ENCODE measurements around the gene TEX38.
"Not testable (repeated sequence)": the region's sequence is repeated elsewhere in the genome, so short reads cannot be mapped to it uniquely, and the experiment has no call there.

Gene TEX38

DNA sequence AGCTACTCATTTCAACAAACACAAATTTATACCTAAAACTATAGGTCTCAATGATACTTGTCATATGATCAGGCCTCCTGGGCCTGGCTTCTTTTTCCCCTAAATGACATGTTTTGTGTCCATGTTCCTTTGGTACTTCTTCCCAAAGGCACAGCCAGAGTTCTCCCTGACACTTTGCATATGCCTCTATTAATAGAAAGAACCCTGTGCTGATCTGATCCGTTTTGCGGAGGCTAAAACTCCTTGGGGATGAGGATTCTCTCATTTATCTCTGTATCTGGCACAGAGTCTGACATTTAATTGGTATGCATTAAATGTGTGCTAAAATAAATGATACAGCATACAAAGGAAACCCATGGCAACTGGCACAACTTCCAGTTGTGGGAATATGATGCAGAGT is 15.0 kb upstream of the TEX38 start:
- DNase-seq = no peak

DNA sequence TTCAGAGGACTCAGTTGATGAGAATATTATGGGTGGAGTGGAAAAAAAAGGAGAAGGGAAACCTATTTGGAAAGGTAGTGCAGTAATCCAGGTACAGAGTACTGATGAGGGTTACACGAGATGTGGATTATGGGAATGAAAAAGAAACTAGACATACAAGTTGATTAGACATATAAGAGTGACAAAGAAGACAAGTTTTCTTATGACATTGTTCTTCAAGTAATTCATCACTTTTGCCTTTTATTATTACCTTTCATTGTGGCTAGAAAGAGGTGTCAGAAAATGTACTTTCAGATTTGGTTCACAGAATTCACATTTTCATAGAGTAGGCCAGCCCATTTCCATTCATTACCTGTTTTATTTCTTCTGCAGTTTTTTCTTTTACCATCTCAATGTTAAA is 13.9 kb upstream of the TEX38 start:
- DNase-seq = no peak

DNA sequence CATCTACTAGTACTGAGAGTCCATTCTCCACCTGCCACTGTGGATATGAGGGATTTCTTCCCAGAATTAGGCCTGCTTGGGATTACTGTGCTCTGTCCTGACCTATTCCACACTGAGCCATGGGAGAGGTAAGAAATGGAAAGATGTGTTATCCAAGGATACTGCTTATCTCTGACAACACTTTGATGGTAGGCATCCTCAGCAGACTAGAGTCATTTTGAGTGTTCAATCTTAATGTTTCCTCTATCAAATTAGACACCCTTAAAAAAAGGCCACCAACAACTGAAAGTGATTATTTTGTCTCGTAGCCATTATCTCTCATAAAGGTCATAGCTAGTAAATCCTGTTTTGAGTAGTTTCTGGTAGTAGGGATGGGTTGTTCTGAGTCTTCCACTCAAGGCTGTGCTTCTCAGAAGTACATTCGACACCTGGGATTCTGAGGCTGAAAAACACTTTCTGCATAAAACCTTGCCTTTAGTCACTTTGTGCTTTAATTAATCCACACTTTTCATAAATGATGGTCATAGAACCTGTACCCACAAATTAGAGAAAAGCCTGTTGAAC is 12.3 kb upstream of the TEX38 start:
- DNase-seq = no peak

DNA sequence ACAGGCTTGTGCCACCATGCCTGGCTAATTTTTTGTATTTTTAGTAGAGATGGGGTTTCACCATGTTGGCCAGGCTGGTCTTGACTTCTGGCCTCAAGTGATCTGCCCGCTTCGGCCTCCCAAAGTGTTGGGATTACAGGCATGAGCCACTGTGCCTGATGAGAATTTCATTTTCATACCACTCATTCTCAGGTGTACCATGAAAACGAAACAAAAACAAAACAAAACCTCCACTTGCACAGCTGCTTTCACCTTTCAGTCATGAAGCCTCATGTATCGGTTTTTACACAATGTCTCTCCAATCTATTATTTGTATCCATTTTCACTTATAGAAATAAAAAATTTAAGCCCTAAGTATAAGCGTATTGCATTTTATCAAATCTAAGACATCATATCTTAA is 11.5 kb upstream of the TEX38 start:
- not testable (repeated sequence) for DNase-seq

DNA sequence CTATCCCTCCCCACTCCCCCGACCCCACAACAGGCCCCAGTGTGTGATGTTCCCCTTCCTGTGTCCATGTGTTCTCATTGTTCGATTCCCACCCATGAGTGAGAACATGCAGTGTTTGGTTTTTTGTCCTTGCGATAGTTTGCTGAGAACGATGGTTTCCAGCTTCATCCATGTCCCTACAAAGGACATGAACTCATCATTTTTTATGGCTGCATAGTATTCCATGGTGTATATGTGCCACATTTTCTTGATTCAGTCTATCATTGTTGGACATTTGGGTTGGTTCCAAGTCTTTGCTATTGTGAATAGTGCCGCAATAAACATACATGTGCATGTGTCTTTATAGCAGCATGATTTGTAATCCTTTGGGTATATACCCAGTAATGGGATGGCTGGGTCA is 8.7 kb upstream of the TEX38 start:
- not testable (repeated sequence) for DNase-seq

DNA sequence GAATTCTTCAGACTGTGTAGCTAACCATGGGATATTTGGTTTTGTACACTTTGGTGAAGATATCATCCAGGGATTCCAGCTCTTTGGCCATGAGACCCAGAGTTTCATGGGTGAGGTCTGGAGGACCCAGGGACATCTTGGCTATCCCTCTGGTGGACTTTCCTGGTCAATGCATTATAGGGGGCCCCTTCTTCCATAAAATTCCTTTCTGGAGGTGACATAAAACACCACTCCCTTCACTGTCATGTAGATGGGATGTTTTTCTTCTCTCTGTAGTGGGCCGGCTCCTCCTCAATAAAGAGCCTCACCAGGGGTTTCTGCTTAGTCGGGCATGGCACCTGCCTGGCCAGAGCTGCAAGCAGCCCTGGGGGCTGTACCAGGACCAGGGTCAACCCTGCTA is 5.7 kb upstream of the TEX38 start:
- no peak for DNase-seq

DNA sequence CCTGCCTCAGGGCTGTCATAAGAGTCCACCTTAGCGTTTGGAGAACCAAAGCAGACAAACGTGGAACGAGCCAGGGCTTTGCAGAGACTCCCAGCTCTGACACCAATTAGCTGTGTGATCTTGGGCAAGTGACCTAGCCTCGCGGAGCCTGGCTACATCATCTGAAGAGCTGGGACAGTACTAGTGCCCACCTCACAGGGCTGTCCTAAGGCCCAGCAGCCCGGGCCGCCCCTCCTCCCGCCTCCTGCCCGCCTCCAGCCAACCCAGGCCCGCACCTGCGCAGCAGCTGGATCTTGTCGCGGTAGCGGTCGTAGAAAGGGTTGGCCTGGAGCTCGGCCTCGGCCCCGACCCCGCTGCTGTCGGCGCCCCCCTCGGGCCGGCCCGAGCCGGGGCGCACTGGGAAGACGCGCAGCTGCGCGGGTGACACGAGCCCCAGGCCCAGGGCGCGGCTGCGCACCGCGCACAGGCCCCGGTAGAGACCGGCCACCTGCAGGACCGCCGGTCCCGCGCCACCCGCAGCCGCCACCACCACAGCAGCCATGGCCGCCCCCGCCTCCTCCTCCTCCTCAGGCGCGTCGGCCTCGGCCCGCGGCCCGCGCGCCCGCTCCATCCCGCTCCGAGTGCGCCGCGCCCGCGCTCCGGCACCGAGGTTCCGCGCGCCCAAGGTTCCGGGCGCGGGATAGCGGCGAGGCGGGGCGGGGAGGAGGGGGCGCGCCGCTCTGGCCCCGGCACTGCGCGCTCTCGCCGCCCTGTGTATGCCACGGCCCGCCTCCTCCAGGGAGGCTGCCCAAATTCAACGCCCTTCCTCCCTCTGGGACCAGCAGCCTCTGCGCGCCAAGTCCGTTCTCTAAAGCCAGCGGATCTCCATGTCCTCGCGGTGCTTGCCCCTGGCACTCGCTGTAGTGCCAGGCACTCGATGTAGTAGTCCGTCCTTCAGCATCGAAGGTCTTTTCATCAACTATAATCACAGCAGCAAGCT is 3.6 kb upstream of the TEX38 start, which contains the start of gene ATPAF1:
TSS of gene ATPAF1 (minus strand) at position 583 of the 979 bp plus-strand sequence. CDS start at position 541, 42 bp downstream.
- DNase-seq = peak; percentile 79

DNA sequence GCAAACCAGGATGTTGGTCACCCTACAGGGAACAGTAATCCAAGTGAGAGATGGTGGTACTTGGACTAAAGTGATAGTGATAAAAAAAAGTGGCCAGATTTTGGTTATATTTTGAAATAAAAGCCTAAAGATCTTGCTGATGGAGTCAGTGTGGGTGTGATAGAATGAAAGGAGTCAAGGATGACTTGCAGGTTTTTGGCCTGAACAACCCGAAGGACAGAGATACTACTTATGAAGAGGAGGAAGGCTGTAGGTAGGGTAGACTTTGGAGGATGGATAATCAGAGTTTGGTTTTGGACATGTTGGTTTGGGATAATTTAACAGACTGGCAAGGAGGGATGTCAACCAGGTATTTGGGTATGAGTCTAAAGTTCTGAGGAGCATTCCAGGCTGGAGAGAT is 1.5 kb upstream of the TEX38 start:
- DNase-seq = no peak

DNA sequence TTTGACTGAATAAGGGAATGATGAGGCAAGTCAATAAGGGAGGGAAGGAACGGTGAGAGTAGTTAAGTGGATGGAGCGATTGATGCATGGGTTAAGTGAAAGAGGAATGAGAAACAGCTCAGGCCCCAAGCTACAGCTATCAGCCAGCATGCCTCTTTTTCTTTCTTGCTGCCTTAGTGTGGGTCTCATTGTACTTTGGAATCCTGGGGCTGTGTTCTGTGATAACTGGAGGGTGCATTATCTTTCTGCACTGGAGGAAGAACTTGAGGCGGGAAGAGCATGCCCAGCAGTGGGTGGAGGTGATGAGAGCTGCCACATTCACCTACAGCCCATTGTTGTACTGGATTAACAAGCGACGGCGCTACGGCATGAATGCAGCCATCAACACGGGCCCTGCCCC is 1.0 kb downstream of the TEX38 start:
- DNase-seq = no peak

DNA sequence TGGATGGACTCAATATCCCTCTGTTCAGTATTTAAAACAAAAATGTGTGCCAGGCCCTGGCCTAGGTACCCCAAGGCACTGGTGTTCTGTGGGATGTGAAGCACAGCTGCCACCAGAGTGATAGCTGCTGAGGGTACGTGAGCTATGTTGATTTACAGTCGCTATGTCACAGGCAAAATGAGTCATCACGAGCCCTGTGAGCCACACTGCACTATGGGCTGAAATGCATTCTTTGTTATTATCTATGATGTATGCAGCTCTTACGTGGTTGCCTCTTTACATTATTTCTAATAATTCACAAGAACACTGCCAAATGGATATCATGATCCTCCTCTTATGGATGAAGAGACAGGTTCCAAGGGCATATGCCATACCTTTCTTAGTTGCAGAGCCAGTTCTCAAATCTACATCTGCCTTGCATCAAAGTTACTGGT is 2.1 kb downstream of the TEX38 start:
- DNase-seq = peak; percentile 64

DNA sequence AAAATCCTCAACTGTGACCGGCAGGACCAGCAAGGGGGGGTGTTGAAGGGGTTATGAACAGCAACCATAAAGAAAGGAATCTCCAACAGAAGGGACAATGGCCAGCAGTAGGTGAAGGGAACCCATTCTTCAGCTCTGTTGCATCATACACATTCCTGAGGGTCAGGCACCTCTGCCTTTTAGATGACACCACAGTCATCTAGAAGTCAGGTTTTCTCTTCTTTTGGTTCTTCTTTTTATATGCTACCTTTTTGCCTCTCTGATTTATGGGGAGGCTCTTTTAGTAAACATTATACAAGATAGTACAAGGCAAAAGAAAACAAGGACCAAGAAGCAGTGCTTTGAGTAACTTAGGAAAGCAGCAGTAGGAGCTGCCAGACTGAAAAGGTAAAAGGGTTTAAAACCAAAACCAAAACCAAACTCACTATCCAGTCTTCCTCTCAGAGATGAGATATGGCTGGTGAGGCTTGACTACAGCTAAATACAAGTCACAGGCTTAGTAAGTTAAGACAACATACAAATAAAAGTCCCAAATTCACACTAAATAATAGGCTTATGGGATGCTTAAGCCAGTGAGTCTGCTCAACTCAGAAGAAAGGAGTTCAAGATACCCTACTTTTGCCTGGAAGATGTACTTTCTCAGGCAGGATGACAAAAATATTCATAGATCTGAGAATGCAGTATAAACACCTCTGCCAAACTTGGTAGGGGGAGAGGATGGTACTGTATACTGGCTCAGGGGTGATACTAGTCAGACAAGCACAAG is 4.1 kb downstream of the TEX38 start:
- no peak for DNase-seq

DNA sequence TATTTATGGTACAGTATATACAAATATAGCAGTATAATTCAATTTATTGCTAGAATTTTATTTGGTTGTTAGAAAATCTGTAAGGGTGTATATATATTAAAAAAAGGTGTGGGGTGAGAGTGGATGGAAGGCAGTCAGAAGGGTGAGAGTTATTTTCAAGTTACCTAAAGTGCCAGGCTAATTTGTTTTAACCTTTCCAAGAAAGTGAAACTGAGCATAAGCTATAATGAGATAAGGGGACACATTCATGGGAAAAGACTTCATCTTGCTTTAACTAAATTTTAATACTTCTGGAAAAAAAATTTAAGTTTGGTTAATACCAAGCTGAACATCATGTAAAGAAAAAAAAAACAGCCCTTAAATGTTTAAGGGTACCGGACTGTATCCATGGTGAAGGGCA is 4.9 kb downstream of the TEX38 start:
- DNase-seq = no peak

DNA sequence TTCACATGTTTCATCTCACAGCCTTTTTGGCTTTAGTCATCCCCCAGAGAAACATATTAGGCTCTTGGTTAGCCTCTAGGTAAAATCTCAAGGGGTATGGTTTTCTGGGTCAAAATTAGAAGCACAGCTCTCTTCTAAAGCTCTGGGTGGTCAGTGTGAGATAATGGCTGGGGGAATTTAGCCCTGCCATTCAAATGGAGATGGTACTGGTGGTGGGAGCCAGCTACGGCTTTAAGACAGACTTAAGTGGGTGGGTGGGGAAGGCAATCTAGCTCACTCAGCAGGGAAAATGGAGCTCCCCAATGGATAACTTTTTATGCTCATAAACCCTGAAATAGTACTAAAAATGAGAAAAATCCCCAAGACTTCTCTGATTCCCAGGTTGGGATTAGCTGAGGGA is 5.7 kb downstream of the TEX38 start:
- no peak for DNase-seq

DNA sequence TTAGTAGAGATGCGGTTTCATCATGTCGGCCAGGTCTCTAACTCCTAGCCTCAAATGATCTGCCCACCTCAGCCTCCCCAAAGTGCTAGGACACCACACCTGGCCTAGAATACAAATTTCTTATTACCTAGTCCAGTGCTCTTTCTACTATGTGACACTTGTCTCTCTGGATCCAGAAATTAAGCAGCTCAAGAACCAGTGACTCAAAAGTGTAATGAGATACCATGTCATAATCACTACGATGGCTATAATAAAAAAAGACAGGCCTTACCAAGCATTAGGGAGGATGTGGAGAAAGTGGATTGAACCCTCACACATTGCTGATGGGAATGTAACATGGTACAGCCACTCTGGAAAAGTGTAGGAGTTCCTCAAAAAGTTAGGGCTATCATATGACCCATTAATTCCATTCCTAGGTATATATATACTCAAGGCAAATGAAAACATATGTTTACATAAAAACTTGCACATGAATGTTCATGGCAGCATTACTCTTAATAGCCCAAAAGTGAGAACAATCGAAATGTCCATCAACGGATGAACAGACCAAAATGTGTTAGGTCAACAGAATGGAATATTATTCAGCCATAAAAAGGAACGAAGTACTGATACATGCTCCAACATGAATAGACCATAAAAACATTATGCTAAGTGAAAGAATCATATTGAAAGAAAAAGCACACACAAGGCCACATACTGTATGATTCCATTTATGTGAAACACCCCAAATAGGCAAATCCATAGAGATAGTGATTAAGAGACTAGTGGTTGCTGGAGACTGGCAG is 8.3 kb downstream of the TEX38 start:
- DNase-seq = no peak

DNA sequence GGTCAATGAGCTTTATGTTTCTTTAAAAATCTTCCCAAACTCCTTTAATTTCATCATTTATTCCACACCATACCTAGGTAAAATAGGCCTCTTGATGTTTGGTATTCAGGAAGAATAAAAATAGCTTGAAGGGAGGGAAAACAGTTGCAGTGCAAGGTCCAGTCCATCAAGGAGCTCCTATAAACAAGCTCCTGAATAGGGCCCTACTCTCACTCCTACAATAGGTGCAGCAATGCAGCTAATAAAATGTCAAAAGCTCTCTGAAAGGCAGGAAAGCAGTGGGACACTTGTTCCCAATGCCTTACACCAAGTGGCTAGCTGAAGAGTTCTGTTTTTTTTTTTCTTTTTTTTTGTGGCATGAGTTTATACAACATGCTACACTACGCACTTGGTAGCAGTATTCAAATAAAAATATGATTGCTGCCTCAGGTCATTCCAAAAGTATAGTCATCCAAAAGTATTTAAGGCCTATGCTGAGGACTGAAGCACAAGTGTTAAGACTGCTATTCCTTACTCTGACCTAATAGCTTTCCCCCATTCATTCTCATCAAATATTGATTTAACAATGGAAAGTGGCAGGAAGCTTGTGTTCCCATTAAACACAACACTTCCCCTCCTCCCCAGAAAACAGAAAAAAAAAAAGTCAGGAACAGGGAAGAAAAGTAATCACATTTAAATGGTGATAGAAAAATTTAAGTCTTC is 9.8 kb downstream of the TEX38 start:
- DNase-seq = no peak

DNA sequence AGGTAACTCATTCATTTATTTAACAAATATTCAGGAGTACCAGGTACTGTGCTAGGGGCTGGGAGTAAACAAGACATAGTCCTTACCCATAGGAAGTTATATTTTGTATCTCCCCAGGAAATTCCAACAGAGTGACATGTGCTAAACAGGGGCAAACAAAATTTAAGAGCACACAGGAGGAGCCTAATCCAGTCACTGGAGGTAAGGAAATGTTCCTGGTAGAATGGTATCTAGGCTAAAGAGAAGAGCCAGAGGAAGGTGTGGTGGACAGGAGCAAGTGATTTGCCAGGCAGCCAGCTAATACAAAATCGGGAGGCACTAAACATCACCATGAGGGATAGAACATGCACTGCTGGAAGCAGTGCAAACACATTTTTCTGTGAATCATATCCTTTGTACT is 10.4 kb downstream of the TEX38 start:
- DNase-seq = no peak

DNA sequence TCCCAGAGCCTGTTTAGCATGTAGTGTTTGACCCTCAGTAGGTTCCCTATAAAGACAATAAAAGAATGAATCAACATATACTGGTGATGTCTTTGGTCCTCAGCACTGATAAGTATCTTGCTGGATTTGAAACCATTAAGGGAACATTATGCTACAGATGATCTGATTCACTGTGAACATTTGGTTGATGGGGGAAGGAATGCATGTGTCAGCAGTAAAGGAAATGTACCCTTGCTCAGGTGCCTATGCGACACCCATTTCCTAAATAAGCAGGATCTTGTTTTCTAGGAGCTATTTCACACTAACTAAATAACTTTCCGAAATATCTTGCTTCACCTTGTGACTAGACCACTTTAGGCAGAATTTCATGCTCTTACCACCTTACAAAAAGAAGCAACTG is 13.0 kb downstream of the TEX38 start:
- no peak for DNase-seq

DNA sequence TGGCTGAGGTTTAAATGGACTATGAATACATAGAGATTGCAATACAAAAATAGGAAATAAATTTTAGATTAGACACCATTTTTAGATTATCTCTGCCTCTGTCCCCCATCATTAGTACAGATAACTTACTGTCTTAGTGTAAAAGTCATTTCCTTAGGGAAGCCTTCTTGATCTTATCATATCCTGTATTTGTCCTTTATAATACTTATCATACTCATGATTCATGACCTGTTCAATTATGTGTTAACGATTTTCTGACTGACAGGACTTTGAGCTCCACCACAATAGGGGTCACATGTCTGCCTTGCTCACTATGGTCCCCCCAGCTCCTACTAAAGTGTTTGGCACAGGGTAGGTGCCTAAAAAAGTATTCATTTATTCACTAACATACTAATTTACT is 14.6 kb downstream of the TEX38 start:
- no peak for DNase-seq

DNA sequence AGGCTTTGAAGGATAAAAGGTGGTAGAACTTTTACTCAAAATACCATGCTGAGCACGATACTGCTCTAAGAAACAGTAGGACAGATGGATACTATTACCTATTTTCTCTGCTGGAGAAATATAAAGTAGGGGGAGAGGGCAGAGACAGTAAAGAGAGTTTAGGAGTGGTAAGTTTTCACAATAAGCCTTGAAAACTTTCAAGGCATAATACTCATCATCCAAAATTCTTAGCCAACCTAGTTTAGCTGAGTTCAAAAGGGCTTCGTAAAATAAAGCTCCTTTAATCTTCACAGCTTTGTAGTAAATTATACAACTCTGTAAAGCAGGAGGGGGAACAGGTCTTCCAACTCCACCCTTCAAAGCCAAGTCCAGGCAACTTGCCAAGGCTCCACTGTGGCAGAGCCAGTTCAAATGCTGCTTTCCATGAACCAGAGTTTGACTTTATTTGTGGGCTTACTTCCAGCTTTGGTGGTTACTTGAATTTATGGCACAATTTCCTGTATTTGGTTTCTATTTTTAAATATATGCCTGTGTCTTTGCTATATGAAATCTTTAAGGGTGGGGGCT is 15.5 kb downstream of the TEX38 start:
- peak; percentile 73 for DNase-seq

DNA sequence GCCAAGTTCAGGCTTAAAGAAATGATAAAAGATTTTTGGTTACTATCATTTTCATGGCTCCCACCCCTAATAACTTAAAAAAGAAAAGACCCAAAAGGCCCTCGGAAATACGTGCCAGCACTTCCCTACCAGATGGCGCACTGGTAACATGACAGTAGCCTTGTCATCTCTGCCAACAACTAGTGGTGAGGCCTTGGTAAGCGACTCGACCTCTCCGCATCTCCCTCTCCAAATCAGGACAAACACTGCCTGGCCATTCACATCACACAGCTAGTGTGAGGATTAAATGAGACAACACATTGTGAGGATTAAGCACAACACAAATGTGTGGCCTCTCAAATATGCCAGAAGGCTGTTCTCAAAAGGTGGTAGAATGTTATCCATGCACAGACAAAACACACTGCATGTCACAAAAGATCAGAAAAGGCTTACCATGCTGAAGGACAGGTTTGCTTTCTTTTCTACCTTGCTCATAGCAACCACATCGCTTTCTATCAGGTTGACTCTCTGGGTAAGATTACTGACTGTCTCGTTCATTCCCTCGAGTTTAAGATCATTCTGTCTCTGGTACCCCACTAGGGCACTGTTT is 16.4 kb downstream of the TEX38 start:
- no peak for DNase-seq

DNA sequence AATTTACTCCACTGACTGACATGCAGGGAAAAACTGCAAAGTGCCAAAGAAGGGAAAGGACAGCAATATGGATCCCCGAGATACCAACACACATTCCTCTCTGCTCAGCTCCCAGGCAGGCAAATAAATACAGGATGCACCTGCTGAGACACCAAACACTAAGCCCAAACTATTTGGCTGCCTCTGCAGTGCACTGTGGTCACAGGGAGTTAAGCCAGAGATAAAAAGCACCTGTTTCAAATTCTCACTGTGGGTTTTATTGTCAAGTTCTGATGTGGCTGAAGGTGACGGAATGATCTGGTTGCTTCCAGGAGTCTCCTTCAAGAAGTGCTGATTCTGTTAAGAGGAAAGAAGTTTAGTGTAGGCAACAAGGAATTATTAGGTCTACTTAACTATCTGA is 17.7 kb downstream of the TEX38 start:
- DNase-seq = no peak

All from fibroblast of skin of right biceps (primary cell).